GM18858 (cell line): ENCODE measurements around the gene AQP3.
"Not testable (repeated sequence)": the region's sequence is repeated elsewhere in the genome, so short reads cannot be mapped to it uniquely, and the experiment has no call there.

ENCODE experiments used
- ATAC-seq: cut with Tn5 transposase; IDR thresholded peaks from one replicate; pipeline ENCODE4 v1.9.1; 2021; ENCODE audit not compliant: unreplicated experiment

Gene AQP3

DNA sequence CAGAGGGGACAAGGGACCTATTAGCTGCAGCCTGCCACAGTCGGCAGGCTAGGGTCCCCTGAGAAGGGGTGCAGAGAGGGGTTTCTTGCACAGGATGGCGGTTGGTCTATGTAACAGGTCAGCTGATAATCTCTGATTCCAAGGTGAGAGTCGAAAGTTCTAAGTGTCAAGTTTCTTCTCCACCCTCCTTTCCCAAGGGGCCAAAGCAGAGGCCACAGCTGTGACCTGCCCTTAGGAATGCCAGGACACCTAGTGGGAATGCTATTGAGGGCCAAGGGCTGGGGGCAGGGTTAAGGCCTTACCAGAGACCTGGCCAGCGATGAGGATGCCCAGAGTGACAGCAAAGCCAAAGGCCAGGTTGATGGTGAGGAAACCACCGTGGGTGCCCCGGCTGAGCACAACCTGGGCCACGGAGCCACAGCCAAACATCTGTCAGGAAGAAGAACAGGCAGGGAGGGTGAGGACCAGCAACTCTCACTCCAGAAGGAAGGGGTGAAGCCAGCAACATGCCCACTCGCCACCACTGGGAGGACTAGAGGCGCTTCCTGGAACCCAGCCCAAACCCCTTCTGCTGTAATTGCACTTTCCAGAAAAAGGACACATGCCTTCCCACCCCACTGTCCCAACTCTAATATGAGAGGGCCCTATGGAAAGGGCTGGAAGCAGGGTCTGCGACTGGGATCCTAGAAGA, 3.8 kb downstream of the AQP3 start:
- ATAC-seq = no peak

DNA sequence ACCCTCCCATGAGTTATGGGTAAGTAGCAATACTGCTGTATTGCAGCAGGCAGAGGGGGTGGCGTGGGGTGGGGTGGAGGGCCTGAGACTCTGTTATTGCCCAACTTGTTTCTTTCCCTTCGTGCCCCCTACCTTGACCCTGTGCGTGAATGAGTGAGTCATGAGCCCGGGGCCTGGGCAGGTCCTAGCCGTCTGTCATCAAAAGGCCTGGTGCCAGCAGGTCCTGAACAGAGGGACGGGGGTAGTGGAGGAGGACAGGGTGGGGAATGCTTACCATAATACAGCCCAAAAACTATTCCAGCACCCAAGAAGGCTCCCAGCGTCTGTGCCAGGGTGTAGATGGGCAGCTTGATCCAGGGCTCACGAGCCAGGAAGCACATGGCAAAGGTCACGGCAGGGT, 4.3 kb downstream of the AQP3 start:
- no peak for ATAC-seq

DNA sequence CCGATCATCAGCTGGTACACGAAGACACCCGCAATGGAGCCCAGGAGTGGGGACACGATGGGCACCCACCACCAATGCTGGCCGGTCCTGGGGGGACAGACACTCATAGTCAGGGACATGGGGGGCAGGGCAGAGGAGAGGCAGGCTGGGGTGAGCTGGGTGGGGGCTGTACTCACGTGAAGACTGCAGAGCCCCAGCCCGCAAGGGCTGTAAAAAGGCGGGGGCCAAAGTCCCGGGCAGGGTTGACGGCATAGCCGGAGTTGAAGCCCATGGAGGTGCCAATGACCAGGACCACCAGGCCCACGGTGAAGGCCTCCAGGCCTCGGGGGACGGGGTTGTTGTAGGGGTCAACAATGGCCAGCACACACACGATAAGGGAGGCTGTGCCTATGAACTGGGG, 5.3 kb downstream of the AQP3 start:
- no peak for ATAC-seq

DNA sequence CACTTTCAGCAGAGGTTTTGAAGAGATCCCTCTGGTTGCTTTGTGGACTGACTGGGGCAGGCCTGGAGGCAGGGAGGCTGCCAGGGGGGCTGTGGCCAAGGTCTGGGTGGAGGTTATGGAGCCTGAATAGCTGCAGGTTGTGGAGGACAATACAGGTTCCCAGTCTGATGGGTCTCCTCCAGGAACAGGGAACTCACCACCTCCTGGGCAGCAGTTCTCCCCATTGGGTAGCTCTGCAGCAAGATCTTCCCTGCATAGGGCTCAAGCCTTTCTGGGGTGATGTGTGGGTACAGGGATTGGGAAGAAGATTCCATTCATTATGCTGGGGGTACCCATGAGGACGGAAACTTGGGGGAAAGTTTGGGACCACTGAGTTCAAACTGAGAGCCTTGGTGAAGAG, 6.8 kb downstream of the AQP3 start:
- ATAC-seq = no peak

DNA sequence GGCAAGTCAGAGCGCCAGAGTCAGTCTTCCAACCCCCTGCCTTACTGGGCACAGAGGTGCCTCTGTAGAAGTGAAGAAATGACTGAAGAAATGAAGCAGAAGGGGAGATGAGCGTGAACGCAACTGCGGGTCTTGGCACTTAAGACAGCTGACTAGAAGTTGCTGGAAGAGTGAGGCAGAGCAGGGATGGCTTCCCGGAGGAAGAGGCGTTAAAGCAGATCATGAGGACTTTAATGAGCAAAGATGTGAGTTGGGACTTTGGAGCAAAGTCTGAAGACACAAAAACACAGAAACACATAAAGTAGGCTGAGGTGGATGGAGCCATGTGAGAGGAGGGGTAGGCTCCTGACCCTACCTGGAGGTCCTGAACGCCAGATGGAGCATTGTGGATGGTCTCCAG, 7.2 kb downstream of the AQP3 start:
- ATAC-seq = no peak

DNA sequence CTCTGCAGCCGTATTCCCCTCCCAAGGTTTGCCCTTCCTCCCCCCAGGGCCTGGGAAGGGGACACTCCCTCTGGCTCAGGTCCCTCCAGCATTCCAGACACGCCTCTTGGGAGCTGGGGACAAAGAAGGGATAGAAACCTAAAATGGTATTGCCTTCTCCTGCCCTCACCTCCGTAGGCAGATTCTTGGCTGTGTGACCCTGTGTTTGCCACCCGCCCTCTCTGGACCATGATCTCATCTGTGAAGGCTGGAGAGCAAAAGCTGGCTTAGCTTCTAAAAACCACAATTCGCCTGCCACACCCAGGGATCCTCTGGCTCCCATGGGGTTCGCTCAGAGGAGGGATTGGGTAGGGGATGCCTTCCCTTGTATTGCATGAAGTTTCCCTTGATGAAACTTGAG, 7.7 kb downstream of the AQP3 start:
- no peak for ATAC-seq

DNA sequence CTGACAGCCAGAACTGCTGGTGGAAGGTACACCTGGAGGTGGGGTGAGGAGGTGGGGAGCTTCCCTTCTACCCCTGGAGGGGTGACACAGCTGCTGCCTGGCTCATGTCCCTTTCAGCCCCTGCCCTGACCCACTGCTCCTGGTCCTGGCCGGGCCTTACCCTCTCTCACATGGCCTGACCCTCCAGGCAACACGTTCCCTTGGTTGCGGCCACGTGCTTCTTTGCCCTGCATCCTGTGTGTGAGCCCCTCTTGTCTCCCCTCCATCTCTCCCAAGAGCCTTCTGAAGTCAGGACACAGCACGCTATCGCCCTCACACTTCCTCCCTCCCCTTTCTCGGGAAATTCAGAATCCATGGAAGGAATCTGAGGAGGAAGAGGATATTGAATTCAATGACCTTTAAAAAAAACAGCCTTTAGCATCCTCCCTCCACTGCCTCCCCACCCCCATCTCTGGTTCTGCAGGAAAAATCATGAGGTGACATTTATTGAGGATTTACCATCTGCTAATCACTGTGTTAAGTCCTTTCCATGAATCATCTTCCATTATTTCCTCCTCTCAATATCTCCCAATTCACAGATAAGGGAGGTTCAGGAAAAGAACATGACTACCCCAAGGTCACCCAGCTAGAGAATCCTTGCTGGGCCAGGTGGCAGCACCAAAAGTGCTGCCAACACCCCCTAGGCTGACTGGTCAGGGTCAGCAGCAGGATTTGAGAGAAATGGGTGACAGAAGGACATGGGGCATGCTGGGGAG, 8.3 kb downstream of the AQP3 start:
- no peak for ATAC-seq

DNA sequence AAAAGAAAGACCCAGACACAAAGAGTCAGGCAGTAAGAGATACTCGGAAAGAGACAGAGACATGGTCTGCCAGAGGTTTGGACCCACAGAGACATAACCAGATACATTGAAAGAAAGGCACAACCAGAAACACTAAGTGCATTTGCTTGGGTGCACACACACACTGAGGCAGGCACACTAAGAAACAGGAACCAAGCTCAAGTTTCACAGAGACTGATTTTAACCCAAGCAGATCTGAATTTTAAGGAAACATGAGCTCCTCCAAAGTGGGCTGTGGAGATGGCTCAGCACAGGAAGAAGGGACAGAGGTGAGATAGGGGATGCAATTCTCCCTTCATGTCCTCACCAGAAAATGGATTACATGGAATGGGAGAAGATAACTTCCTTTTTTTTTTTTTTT, 9.5 kb downstream of the AQP3 start:
- no peak for ATAC-seq

DNA sequence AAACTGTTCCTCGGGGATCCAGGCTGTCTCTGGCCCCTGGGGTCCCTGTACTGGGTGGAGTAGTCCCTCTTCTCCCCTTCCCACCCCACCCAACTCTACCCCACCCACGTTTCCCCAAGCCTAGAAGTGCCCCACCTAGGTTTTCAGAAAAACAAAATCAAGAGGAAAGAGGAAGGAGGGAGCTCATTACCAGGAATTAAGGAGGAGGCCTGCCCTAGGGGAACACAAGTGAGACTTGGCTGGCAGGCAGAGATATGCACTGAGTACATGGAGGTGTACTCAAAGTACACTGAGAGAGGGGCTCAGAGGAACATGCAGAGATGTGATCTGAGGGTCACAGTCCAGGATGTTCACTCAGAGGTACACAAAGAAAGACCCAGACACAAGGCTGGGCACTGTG, 10.2 kb downstream of the AQP3 start:
- no peak for ATAC-seq

DNA sequence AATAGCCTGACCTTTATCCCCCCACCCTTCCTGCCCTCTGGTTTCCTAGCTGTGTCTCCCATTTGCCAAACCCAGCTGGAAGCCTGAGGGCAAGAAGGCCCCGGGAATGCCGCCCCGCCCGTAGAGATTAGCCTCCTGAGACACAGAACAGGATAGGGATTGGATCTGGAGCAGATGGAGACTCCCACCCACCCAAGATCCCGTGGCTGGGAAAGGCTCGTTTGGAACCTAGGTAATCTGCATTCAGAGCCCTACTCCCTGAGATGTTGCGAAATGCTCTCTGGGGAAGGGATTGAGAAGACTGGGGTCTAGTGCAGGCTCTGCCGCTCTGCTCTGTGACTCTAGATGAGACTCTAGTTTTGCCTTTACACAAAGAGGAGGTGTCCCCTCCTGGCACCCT, 10.9 kb downstream of the AQP3 start:
- no peak for ATAC-seq

DNA sequence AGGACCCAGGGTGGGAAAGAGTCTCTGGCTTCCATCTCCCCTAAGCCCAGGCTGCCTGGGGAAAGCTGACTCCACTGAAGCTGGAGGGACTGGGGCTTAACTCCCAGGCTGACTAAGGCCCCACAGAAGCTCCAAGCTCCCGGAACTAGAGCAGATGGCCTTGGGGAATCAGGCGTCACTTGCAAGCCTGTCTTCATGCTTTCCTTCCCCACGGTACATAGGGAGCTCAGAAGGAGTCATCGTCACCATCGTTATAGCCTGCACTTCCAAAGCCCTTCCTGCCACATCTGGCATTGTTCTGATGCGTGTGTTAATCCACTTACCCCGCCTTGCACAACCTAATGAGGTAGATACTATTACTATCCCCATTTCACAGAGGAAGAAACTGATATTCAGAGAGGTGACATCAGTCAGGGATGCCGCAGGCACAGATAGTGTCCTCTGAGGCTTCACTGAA, 11.5 kb downstream of the AQP3 start:
- ATAC-seq = no peak

DNA sequence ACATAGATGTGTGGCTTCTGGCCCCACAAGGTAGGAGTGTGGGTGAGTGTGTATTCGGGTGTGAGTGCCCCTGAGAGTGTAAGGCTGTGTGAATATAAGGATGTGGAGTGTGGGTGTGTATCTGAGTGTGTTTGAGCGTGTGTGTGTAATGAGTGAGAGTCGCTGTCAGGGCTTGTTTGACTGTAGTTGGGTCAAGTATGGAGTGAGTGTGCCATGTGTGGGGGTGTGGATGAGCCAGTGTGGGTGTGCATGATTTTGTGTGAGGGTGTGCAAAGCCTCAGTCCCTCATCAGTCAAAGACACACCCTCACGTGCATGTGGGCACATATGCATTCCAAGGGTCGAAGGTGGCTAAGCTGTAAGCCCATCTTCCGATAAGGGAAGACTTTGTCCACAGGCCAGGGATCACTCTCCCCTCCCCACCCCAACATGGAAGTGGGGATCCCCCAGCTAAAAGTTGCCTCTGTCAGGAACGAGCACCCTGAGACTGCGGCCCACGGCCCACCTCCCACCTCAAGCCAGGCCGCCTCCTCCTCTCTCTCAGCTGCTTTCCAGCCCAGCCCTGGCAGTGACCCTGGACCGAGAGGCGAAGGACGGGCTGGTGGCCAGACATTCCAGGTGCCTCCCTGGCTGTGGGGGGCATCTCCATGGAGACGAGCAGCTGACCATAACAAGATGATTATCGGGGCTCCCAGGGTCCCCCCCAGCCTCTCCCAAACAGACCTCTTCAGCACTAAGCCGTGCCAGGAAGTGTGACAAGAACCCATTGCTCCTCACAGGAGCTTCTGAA, 12.9 kb downstream of the AQP3 start:
- ATAC-seq = no peak

DNA sequence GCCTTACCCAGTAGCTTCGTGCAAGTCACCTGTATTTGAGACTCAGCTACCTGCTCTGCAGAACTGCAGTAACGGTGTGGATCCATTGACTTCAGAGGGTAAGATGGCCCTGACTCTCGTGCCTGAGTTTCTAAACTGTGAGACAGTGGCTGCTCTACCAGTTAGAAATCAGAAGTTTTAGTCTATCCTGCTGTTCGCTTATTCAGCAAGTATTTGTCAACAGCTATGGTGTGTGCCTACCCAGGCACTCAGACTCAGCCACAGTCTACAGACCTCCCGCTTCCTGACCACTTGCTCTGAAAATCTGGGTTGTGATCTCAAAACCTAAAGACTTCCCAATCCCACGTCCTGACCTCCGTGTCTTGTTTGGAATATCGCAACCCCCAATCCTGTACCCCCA, 13.5 kb downstream of the AQP3 start:
- no peak for ATAC-seq

DNA sequence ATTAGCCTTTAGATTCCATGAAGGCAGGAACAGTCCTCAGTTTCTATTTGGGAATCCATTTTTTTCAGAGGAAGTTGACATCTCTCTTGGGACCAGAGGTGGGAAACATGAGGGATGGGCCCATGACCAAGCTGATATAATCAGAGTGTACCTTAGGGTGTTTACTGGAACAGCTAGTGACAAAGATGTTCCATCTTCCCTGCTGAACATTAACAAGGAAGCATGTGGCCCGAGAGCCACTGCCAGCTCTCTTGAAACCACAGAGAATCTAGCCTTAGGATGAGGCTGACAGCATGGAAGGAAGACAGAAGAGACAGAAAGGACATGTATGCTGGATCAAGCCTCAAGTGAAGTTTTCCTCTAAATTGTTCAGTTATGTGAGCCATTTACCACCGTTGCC, 16.0 kb downstream of the AQP3 start:
- ATAC-seq = no peak

DNA sequence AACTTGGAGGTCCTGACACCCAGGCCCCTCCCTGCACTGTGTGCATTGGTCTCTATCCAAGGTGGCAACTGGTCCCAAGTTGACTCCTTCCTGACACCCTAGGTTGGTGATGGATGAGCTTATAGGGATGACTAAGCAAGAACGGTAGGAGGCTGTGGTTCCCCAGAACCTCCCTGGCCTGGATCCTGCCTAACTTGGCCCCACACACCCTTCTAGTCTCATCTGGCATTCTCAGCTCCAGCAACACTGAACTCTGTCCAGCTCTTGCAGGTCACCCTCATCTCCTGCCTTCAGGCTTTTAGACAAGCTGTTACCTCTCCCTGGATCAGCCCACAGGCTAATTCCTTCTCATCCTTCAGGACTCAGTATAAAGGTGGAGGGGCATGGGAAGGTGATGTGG, 16.5 kb downstream of the AQP3 start:
- ATAC-seq = no peak

DNA sequence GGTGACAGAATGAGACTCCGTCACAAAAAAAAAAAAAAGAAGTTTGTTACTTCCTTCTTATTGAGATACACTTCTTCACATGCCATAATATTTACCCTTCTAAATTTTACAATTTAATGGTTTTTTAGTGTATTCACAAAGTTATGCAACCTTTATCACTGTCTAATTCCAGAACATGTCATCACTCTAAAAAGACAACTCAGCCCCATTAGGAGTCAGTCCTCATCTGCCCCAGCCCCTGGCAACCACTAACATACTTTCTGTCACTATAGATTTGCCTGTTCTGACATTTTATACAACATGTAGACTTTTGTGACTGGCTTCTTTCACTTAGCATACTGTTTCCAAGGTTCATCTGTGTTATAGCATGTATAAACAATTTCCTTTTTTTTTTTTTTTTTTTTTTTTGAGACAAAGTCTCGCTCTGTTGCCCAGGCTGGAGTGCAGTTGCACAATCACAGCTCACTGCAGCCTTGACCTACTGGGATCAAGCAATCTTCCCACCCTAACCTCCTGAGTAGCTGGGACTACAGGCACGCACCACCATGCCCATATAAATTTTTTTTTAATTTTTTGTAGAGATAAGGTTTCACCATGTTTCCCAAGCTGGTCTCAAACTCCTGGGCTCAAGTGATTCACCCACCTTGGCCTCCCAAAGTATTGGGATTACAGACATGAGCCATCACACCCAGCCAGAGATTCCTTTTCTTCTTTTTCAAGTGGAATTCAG, 18.0 kb downstream of the AQP3 start:
- no peak for ATAC-seq

DNA sequence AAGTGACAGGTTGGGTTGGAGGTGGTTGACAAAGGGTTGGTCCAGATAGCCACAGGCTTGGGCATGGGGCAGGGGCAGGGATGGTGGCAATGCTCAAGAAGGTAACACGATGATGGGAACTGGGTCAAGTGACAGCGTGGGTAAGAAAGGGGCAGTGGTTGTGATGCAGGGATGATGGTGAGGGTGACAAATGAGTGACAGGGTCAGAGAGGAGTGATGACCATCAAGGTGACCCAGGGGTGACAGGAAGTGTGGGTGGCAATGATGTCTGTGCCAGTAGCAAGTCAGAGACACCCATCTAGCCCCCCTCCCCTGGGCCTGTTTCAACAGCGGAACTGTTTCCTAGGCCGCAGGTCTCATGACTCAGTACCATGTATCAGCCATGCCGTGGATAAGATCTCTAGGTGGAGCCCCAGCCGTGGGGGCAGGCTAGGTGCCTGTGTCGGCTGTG, 20.5 kb downstream of the AQP3 start:
- ATAC-seq = no peak

DNA sequence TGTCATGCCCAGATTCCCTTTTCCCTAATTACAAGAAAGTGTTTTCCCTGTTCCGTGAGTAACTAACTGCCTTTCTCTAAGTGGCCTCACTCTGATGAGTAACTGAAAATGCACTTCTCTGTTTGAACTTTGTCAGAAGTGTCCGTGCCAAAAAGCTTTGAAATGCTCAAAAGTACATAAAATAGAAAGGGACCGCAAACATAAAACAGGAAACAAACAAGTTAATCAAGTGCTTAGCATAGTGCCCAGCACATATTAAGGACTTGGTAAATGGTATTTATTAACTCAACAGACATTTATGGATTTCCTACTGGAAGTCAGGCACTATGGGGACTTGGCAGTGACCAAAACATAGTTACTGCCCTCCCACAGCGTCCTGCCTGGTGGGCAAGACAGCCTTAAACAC, 22.3 kb downstream of the AQP3 start:
- no peak for ATAC-seq

DNA sequence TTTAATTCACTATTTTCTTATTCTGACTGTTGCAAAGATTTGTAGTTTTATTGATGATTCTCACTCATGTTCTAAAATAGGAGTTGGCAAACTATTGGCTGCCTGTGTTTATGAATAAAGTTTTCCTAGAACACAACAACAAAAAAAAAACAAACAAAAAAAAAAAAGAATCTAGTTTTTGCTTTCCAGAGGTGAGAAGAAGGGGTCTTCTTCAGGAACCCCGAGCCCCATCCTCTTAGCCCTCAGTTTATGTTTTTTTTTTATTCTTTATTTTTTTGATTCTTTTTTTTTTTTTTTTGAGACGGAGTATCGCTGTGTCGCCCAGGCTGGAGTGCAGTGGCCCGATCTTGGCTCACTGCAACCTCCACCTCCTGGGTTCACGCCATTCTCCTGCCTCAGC, 22.9 kb downstream of the AQP3 start:
- ATAC-seq = not testable (repeated sequence)

DNA sequence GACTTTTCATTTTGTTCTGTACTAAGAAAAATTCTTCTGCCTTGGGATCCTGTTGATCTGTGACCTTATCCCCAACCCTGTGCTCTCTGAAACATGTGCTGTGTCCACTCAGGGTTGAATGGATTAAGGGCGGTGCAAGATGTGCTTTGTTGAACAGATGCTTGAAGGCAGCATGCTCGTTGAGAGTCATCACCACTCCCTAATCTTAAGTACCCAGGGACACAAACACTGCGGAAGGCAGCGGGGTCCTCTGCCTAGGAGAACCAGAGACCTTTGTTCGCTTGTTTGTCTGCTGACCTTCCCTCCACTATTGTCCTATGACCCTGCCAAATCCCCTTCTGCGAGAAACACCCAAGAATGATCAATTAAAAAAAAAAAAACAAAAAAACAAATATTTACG, 23.4 kb downstream of the AQP3 start:
- not testable (repeated sequence) for ATAC-seq

DNA sequence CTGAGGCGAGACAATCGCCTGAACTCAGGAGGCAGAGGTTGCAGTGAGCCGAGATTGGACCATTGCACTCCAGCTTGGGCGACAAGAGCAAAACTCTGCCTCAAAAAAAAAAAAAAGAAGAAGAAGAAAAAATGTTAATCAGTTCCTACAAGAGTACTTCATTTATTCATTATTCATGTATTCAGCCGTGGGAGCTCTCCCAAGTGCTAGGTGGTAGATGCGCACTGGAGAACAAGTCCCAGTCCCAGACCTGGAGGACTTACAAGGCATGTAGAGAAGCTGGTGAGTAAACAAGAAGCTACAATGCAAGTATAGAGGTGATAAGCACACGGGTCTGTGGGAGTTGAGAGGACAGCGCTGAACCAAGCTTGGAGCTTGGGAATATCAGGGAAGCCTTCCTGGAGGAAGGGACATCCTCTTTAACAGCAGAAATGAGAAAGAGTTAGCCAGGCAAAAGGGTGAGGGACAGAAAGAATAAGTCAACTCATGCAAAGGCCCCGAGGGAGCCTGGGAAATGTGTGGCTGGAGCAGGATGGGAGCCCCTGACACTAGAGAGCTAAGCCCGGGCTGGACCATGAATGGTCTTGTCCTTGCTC, 27.6 kb downstream of the AQP3 start:
- no peak for ATAC-seq
